ENCODE data around the gene FOXF1.

The FOXF1 gene

GRCh38 chr16:86472366-86472765 is 38.0 kb upstream of the FOXF1 start:
- H3K27me3 ChIP-seq (ENCODE audit: control insufficient read depth, insufficient read depth, low read length) = no peaks in the 10 kb centered on the region
- H3K4me2 ChIP-seq (ENCODE audit: low read length) = no peak overlapping the region
- no peak overlapping the region for H3K9ac ChIP-seq
- H3K9me3 ChIP-seq (ENCODE audit: control insufficient read depth, low read length) = no peaks in the 10 kb centered on the region
- no peak overlapping the region for H3K4me3 ChIP-seq (ENCODE audit: low read depth, low read length)
- H3K79me2 ChIP-seq = no peaks in the 10 kb centered on the region
- H3K27ac ChIP-seq = no peak overlapping the region
- H3K36me3 ChIP-seq (ENCODE audit: control insufficient read depth, insufficient read depth, low read length) = no peaks in the 10 kb centered on the region
- no peak overlapping the region for H2AFZ ChIP-seq
- no peaks in the 10 kb centered on the region for H3K4me1 ChIP-seq
- TF ChIP-seq CTCF (IDR thresholded peaks at IDR 0.05) = no peak

GRCh38 chr16:86476956-86477534 is 33.3 kb upstream of the FOXF1 start:
- Histone ChIP-seq H3K79me2 (no peaks in the 10 kb centered on the region), H3K4me1 (no peaks in the 10 kb centered on the region), H3K4me3 (ENCODE audit: low read depth, low read length) (no peak overlapping the region), H3K27ac (no peak overlapping the region), H3K9ac (no peak overlapping the region), H3K36me3 (ENCODE audit: control insufficient read depth, insufficient read depth, low read length) (no peaks in the 10 kb centered on the region), H3K4me2 (ENCODE audit: low read length) (no peak overlapping the region), H2AFZ (no peak overlapping the region), H3K9me3 (ENCODE audit: control insufficient read depth, low read length) (no peaks in the 10 kb centered on the region), H3K27me3 (ENCODE audit: control insufficient read depth, insufficient read depth, low read length) (no peaks in the 10 kb centered on the region)
- TF ChIP-seq CTCF (IDR thresholded peaks at IDR 0.05) = no peak

- Histone ChIP-seq H3K9ac (no peak overlapping the region), H3K27ac (no peak overlapping the region), H3K4me2 (ENCODE audit: low read length) (no peak overlapping the region), H2AFZ (no peak overlapping the region), H3K36me3 (ENCODE audit: control insufficient read depth, insufficient read depth, low read length) (no peaks in the 10 kb centered on the region), H3K4me1 (no peaks in the 10 kb centered on the region), H3K9me3 (ENCODE audit: control insufficient read depth, low read length) (no peaks in the 10 kb centered on the region), H3K4me3 (ENCODE audit: low read depth, low read length) (no peak overlapping the region), H3K79me2 (no peaks in the 10 kb centered on the region), H3K27me3 (ENCODE audit: control insufficient read depth, insufficient read depth, low read length) (no peaks in the 10 kb centered on the region)
- no peak for TF ChIP-seq CTCF (IDR thresholded peaks at IDR 0.05)
Observed at GRCh38 chr16:86477642-86478041, 32.7 kb upstream of the FOXF1 start.

- TF ChIP-seq CTCF (IDR thresholded peaks at IDR 0.05) = no peak
- Histone ChIP-seq H3K4me1 (no peaks in the 10 kb centered on the region), H3K9ac (no peak overlapping the region), H3K9me3 (ENCODE audit: control insufficient read depth, low read length) (no peaks in the 10 kb centered on the region), H3K79me2 (no peaks in the 10 kb centered on the region), H3K27ac (no peak overlapping the region), H3K27me3 (ENCODE audit: control insufficient read depth, insufficient read depth, low read length) (no peaks in the 10 kb centered on the region), H2AFZ (no peak overlapping the region), H3K4me2 (ENCODE audit: low read length) (no peak overlapping the region), H3K4me3 (ENCODE audit: low read depth, low read length) (no peak overlapping the region), H3K36me3 (ENCODE audit: control insufficient read depth, insufficient read depth, low read length) (no peaks in the 10 kb centered on the region)
Observed at GRCh38 chr16:86478779-86479178, 31.5 kb upstream of the FOXF1 start.

GRCh38 chr16:86479419-86479818 is 30.9 kb upstream of the FOXF1 start:
- no peak overlapping the region for H3K4me2 ChIP-seq (ENCODE audit: low read length)
- H3K27me3 ChIP-seq (ENCODE audit: control insufficient read depth, insufficient read depth, low read length) = no peaks in the 10 kb centered on the region
- H3K9me3 ChIP-seq (ENCODE audit: control insufficient read depth, low read length) = no peaks in the 10 kb centered on the region
- H2AFZ ChIP-seq = no peak overlapping the region
- H3K79me2 ChIP-seq = no peaks in the 10 kb centered on the region
- H3K4me1 ChIP-seq = no peaks in the 10 kb centered on the region
- no peaks in the 10 kb centered on the region for H3K36me3 ChIP-seq (ENCODE audit: control insufficient read depth, insufficient read depth, low read length)
- no peak overlapping the region for H3K27ac ChIP-seq
- no peak for TF ChIP-seq CTCF (IDR thresholded peaks at IDR 0.05)
- H3K4me3 ChIP-seq (ENCODE audit: low read depth, low read length) = no peak overlapping the region
- H3K9ac ChIP-seq = no peak overlapping the region

Data from parathyroid adenoma (tissue), 2 donors.